IMR-90 (cell line): ENCODE data around the gene KMT2B.

Experiments used
- CEBPB ChIP-seq: IDR thresholded peaks from 2 replicates; pipeline ENCODE4 v1.6.1; 2012; ENCODE audit warnings: low read depth, low read length, improper control_type of control experiment
- CHD1 ChIP-seq: IDR thresholded peaks from 2 replicates; pipeline ENCODE4 v1.6.1; 2012; ENCODE audit warnings: low read depth, low read length, improper control_type of control experiment
- MAFK ChIP-seq: IDR thresholded peaks from 2 replicates; pipeline ENCODE4 v1.6.1; 2012; ENCODE audit warnings: low read depth, low read length, improper control_type of control experiment
- MAZ ChIP-seq: IDR thresholded peaks from 2 replicates; pipeline ENCODE4 v1.6.1; 2012; ENCODE audit warnings: low read depth, mild to moderate bottlenecking, low read length, improper control_type of control experiment, moderate library complexity, borderline replicate concordance
- MXI1 ChIP-seq: IDR thresholded peaks from 2 replicates; pipeline ENCODE4 v1.6.1; 2012; ENCODE audit warnings: low read depth, mild to moderate bottlenecking, low read length, moderate library complexity, borderline replicate concordance
- POLR2A ChIP-seq: IDR thresholded peaks from 2 replicates; pipeline ENCODE4 v1.6.1; 2012; ENCODE audit warnings: mild to moderate bottlenecking, low read depth, low read length
- RAD21 ChIP-seq: IDR thresholded peaks from 2 replicates; pipeline ENCODE4 v1.6.1; 2012; ENCODE audit warnings: low read length, improper control_type of control experiment
- RCOR1 ChIP-seq: IDR thresholded peaks from 2 replicates; pipeline ENCODE4 v1.6.1; 2012; ENCODE audit warnings: mild to moderate bottlenecking, low read length, improper control_type of control experiment; ENCODE audit not compliant: insufficient replicate concordance
- SMC3 ChIP-seq: fragments of 150-350 bp; IDR thresholded peaks from 2 replicates; pipeline ENCODE4 v1.6.1; 2016; ENCODE audit warnings: low read depth, mild to moderate bottlenecking, antibody characterized with exemption, low read length, moderate library complexity
- TF ChIP-seq, protein P1 (sequence below): conservative IDR thresholded peaks from 2 replicates; pipeline ENCODE4 v1.5.1; 2012; ENCODE audit warnings: mild to moderate bottlenecking, low read depth, low read length, improper control_type of control experiment
- TF ChIP-seq, protein P2 (sequence below): fragments of 150-350 bp; IDR thresholded peaks from 2 replicates; pipeline ENCODE4 v1.6.1; 2017; ENCODE audit warnings: mild to moderate bottlenecking, antibody characterized with exemption, low read length, low read depth

DNA sequence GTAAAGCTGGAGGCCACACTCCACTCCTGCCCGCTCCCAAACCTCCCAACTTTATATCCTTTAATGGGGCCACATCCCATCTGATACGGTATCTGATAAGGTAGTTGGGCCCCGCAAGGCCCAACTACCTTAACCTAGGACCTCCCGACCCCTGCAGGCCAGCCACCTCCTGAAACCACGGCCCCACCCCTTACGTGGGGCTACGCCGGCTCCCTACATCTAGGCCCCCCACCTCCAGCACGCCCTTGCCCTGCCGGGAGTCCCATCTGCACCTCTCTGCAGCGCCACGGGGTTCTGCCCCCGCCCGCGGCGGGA, 22.3 kb downstream of the KMT2B start:
- TF ChIP-seq, protein P1, sequence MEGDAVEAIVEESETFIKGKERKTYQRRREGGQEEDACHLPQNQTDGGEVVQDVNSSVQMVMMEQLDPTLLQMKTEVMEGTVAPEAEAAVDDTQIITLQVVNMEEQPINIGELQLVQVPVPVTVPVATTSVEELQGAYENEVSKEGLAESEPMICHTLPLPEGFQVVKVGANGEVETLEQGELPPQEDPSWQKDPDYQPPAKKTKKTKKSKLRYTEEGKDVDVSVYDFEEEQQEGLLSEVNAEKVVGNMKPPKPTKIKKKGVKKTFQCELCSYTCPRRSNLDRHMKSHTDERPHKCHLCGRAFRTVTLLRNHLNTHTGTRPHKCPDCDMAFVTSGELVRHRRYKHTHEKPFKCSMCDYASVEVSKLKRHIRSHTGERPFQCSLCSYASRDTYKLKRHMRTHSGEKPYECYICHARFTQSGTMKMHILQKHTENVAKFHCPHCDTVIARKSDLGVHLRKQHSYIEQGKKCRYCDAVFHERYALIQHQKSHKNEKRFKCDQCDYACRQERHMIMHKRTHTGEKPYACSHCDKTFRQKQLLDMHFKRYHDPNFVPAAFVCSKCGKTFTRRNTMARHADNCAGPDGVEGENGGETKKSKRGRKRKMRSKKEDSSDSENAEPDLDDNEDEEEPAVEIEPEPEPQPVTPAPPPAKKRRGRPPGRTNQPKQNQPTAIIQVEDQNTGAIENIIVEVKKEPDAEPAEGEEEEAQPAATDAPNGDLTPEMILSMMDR: no peak
- TF ChIP-seq MXI1: no peak
- TF ChIP-seq SMC3: no peak
- TF ChIP-seq POLR2A: no peak
- no peak for TF ChIP-seq RAD21
- no peak for TF ChIP-seq CEBPB
- no peak for TF ChIP-seq RCOR1
- TF ChIP-seq MAFK: no peak
- TF ChIP-seq CHD1: no peak
- TF ChIP-seq MAZ: no peak
- TF ChIP-seq, protein P2, sequence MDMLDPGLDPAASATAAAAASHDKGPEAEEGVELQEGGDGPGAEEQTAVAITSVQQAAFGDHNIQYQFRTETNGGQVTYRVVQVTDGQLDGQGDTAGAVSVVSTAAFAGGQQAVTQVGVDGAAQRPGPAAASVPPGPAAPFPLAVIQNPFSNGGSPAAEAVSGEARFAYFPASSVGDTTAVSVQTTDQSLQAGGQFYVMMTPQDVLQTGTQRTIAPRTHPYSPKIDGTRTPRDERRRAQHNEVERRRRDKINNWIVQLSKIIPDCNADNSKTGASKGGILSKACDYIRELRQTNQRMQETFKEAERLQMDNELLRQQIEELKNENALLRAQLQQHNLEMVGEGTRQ: no peak
